Lower leg skin (tissue), 3 donors: ENCODE data around the gene PCP4L1.

Experiments used
- CTCF ChIP-seq, 3 donors: fragments of 450-650 bp; IDR thresholded peaks; one replicate each; pipeline ENCODE4 v1.5.1; 2016; ENCODE audit warnings: antibody characterized with exemption in 3 of 3, mild to moderate bottlenecking in 3 of 3, moderate library complexity in 2 of 3
- POLR2A ChIP-seq, 2 donors: fragments of 450-650 bp; IDR thresholded peaks; one replicate each; pipeline ENCODE4 v1.6.1; 2016 to 2017; ENCODE audit warnings: antibody characterized with exemption in 2 of 2, mild to moderate bottlenecking in 1 of 2, moderate library complexity in 1 of 2

DNA sequence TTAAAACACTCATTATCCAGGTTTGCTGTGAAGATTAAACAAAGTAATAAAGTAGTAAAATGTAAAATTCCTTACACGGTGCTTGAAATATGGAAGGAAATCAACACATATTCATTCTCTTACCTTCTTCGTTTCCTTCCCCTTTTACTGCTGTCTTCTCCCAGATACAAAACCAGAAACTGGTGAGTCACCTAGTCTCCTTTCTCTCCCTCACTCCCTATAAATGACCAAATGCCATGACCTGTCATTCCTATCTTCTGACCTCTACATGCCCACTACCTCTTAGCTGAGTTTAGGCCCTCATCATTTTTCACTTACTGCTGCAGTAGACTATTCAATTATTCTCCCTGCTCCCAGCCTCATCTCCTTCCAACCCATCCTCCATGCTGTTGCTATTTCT, 16.2 kb upstream of the PCP4L1 start:
- TF ChIP-seq CTCF (IDR thresholded peaks at IDR 0.05) (no peak), POLR2A (IDR thresholded peaks at IDR 0.05) (no peak)
